ENCODE measurements around the gene TJP3.

TJP3 gene

DNA sequence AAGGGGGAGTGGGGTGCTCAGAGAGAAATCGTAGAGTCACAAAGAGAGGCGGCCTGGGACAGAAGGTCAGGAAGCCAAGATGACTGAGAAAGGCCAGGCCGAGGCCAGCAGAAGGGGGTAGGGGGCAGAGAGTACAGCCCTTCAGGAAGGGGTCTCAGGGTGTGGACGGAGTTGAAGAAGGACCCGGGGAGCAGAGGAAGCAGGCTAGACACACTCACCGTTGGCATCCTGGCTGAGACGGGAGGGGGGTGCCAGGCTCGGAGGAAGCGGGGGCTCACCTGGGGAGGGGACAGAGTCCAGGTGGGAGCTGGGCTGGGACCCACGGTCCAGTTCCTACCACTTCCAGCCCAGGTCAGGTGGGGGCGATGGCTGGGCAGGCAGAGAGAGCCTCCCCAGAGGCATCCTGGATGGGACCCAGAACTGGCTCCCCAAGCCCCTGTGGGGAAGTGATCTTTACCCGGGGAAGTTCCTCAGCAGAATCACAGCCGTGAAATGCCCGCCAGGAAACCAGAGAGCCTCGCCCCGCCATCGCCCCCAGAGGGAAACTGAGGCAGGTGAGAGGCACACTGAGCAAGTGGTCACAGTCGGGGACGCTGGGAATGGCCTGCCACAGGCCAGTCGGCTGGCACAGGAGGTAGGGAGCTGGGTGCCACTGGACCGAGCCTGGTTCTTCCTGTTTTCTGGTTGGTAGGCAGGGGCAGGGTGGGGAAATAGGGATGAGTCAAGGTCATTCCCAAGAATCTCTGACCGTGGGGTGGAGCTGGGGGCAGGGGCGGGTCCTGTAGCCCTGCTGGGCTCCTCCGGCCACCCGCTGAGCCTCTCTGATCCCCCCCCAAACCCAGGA is 76.6 kb downstream of the TJP3 start:
- no peak for DNase-seq (ENCODE audit: low spot score)

DNA sequence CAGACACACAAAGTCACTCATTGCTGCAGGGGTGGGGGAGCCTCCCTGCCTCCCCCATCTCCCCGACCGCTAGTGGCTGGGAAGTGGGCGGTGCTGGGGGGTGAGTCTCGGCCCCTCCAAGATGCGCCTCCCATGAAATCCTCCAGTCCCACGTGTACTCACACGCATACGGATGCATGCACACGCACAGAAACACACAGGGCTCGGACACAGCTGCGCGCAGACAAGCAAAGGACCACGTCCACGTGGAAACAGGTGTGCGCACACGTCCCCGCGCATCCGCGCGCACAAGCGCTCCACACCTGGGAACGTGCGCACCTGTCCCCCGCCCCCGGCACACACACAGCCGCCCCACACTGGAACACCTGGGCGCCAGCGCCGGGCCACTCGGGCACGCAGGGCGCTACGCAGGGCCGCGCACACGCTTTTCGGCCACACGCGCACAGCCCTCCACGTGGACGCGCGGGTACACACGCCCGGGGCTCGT is 77.3 kb downstream of the TJP3 start:
- no peak for DNase-seq (ENCODE audit: low spot score)

GRCh38 chr19:3785938-3786824 is 78.0 kb downstream of the TJP3 start, which contains the start of gene MATK:
TSS of gene MATK (minus strand) at chr19:3786381. CDS start at chr19:3785135, 1,246 bp downstream.
- DNase-seq (ENCODE audit: low spot score), result no peak

DNA sequence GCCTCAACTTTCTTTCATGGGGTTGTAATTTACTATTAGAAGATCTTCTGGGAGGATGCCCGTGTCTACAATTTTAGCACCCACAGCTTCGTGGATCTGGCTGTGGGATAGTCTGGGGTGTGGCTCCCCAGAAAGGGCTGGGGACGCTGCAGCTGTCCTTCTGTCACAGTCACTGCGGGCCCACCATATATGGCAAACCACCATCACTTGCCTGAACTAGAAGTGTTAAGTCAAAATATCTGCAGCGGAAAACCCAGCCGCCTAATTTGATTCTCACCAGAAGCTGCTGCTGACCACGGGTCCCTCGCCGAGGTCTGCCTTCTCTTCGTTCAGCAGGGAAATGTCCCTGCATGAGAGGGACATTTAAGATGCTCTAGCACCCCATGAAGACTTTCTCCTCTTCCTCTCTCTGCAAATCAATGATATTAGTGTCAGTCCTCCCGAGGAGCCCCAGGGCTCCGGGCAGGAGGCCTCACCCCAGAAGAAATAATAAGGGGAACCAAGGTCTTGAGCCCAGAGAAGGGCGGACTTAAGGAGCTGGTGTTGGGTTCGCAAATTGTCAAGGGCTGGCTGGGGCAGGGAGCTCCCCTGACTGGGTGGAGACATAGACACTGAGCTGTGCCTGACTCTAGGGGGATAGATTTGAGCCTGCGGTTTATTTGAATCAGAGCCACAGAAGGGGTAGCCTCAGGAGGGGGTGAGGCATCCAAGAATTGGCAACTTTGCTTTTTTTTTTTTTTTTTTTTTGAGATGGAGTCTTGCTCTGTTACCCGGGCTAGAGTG is 81.0 kb downstream of the TJP3 start:
- DNase-seq (ENCODE audit: low spot score), result no peak

DNA sequence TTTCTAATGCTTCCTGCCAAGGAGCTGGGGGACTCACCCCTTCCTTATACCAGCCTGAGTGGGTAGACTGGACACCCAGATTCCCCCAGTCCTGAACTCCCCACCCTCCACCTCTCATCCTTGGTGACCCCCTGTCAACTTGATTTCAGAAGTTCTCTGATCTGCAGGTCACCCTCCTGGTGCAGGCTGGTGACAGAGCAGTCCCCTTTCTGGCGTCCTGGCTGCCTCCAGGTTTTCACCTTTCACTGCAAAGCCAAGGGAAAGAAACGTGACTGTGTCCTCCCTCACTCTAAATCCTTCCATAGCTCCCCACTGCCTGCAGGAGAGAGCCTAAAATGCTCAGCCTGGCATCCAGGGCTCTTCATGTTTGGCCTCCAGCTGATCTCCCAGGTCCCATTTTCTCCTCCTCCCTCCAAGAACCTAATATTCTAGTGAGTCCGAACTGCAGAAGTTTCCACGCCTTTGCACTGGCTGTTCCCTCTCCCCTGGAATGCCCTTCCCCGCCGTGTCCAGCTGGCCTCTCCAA is 82.1 kb downstream of the TJP3 start:
- no peak for DNase-seq (ENCODE audit: low spot score)

GRCh38 chr19:3790941-3791340 is 82.8 kb downstream of the TJP3 start:
- no peak for DNase-seq (ENCODE audit: low spot score)

DNA sequence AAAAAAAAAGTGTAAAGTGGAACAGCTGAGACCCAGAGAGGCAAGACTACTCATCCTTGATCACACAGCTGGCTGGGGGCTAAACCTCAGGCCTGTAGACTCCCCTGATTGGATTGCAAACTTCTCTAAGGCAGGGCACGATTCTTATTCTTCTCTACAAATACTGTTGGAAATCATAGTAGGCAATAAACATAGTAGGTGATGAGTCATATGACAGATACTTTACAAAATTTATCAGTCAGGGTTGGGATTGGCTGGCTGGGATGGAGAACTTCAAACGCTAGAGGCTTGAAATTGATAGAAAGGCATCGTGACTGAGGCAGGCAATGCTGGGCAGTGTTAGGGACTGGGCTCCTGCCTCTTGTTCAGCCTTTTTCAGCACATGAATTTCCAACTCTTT is 83.9 kb downstream of the TJP3 start:
- DNase-seq (ENCODE audit: low spot score), result no peak

DNA sequence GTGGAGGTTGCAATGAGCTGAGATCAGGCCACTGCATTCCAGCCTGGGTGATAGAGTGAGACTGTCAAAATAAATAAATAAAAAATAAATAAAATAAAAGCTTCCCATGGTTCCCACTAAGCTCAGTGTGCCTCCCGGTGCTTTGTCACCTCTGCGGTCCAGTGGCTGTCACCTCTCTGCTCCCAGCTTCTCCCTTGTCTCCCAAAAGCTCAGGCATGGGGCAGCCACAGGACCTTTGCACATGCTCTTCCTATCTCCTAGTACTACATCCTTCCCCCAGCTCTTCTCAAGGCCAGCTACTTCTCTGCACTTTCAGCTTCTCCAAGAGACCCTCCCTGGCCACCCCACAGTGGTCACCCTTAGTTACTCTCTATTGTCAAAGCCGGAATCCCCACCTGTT is 85.6 kb downstream of the TJP3 start:
- DNase-seq (ENCODE audit: low spot score), result no peak

- no peak for DNase-seq (ENCODE audit: low spot score)
These were observed 88.2 kb downstream of the TJP3 start for GRCh38 chr19:3796358-3796757.

GRCh38 chr19:3798137-3798536 is 90.0 kb downstream of the TJP3 start:
- DNase-seq (ENCODE audit: low spot score), result no peak
